Endothelial cell (in vitro differentiated cells): Measurements from ENCODE around the gene PARD6A. TPM values are rescaled to one million over a fixed set of nuclear protein-coding genes. Genes with fewer than 3 reads are reported as not detected.

ENCODE experiments used
- DNase-seq: peaks from one replicate; pipeline ENCODE4 v3.0.0; 2021; ENCODE audit warnings: low spot score
- H3K27ac Mint-ChIP-seq: one replicate; pipeline ENCODE4 v1.8.0; 2021; ENCODE audit warnings: mixed read lengths, inconsistent platforms; ENCODE audit not compliant: unreplicated experiment
- H3K27me3 Mint-ChIP-seq: one replicate; pipeline ENCODE4 v1.8.0; 2021; ENCODE audit warnings: mild to moderate bottlenecking, moderate library complexity, mixed read lengths, inconsistent platforms; ENCODE audit not compliant: unreplicated experiment
- H3K36me3 Mint-ChIP-seq: one replicate; pipeline ENCODE4 v1.8.0; 2021; ENCODE audit warnings: mild to moderate bottlenecking, low read depth, mixed read lengths, inconsistent platforms; ENCODE audit not compliant: unreplicated experiment
- H3K4me1 Mint-ChIP-seq: one replicate; pipeline ENCODE4 v1.8.0; 2021; ENCODE audit warnings: mild to moderate bottlenecking, mixed read lengths, inconsistent platforms; ENCODE audit not compliant: unreplicated experiment
- H3K4me3 Mint-ChIP-seq: one replicate; pipeline ENCODE4 v1.8.0; 2021; ENCODE audit warnings: mild to moderate bottlenecking, mixed read lengths, inconsistent platforms; ENCODE audit not compliant: unreplicated experiment
- H3K9me3 Mint-ChIP-seq: one replicate; pipeline ENCODE4 v1.8.0; 2021; ENCODE audit warnings: mixed read lengths, inconsistent platforms; ENCODE audit not compliant: unreplicated experiment
- CTCF ChIP-seq: fragments of 200-600 bp; sonication (generic); IDR thresholded peaks from one replicate; pipeline ENCODE4 v1.5.0; 2021; ENCODE audit warnings: antibody characterized with exemption; ENCODE audit not compliant: unreplicated experiment
- total RNA-seq: library from RNA; stranded (reverse); fragmentation: NEBNext Ultra II Directional; extraction: Animal tissue kit (Norgen Biotek cat#: 25700); gene quantifications from one replicate; pipeline ENCODE4 v1.2.1, GENCODE V29; 2021; ENCODE audit not compliant: unreplicated experiment

Gene PARD6A
- total RNA-seq, 1 donor from 2014 or later = 1.2 TPM

GRCh38 chr16:67664871-67665270 lies 4.1 kb downstream of the PARD6A start:
- Mint-ChIP-seq H3K27me3 (peaks cover 23% of the 10 kb centered on the region), H3K9me3 (no peaks in the 10 kb centered on the region)

GRCh38 chr16:67665598-67665997 lies 4.8 kb downstream of the PARD6A start:
- no peak for DNase-seq
- Mint-ChIP-seq H3K4me3 (peak overlapping the region; percentile 67), H3K27me3 (peaks cover 20% of the 10 kb centered on the region), H3K4me1 (peaks cover 11% of the 10 kb centered on the region), H3K36me3 (peaks cover 11% of the 10 kb centered on the region), H3K27ac (no peak overlapping the region), H3K9me3 (no peaks in the 10 kb centered on the region)
- no peak for TF ChIP-seq CTCF

More at GRCh38 chr16:67664871-67665270, 4.1 kb downstream of the PARD6A start:
- H3K4me1 Mint-ChIP-seq = peaks cover 9% of the 10 kb centered on the region
- peak overlapping the region; percentile 77 for H3K4me3 Mint-ChIP-seq
- TF ChIP-seq CTCF = no peak
- no peak for DNase-seq
- peaks cover 11% of the 10 kb centered on the region for H3K36me3 Mint-ChIP-seq
- H3K27ac Mint-ChIP-seq = peak overlapping the region; percentile 64

- peaks cover 23% of the 10 kb centered on the region for H3K27me3 Mint-ChIP-seq
- no peaks in the 10 kb centered on the region for H3K9me3 Mint-ChIP-seq
- no peak overlapping the region for H3K4me3 Mint-ChIP-seq
- no peak overlapping the region for H3K27ac Mint-ChIP-seq
- H3K36me3 Mint-ChIP-seq = peaks cover 11% of the 10 kb centered on the region
- DNase-seq = peak; percentile 49
- peaks cover 16% of the 10 kb centered on the region for H3K4me1 Mint-ChIP-seq
- no peak for TF ChIP-seq CTCF
These were observed 5.3 kb downstream of the PARD6A start for GRCh38 chr16:67666032-67666551.

- H3K9me3 Mint-ChIP-seq = no peaks in the 10 kb centered on the region
- H3K4me3 Mint-ChIP-seq = peak within 1 kb of the TSS; percentile 86
- no peak for TF ChIP-seq CTCF
- peaks cover 17% of the 10 kb centered on the region for H3K4me1 Mint-ChIP-seq
- H3K27ac Mint-ChIP-seq = no peak within 1 kb of the TSS
- H3K27me3 Mint-ChIP-seq = peaks cover 22% of the 10 kb centered on the region
- peaks cover 11% of the 10 kb centered on the region for H3K36me3 Mint-ChIP-seq
- DNase-seq = peak; percentile 87
These were observed 6.0 kb downstream of the PARD6A start, which contains the start of the genes C16orf86 and ENKD1 for GRCh38 chr16:67666559-67667452. TSS of gene C16orf86 (plus strand) at chr16:67666814. CDS start at chr16:67666971, 157 bp downstream. TSS of gene ENKD1 (minus strand) at chr16:67666750. CDS start at chr16:67666442, 308 bp downstream.

- Mint-ChIP-seq H3K27ac (no peak overlapping the region), H3K27me3 (peaks cover 20% of the 10 kb centered on the region), H3K36me3 (peaks cover 13% of the 10 kb centered on the region), H3K9me3 (no peaks in the 10 kb centered on the region), H3K4me1 (peaks cover 20% of the 10 kb centered on the region), H3K4me3 (no peak overlapping the region)
- DNase-seq = no peak
- no peak for TF ChIP-seq CTCF
These were observed 6.7 kb downstream of the PARD6A start for GRCh38 chr16:67667453-67667816.
